Astrocyte (in vitro differentiated cells and primary cell): ENCODE results near the gene BCAR1. TPM values are rescaled to one million over a fixed set of nuclear protein-coding genes. Genes with fewer than 3 reads are reported as not detected.

Experiments used
- DNase-seq: peaks from one replicate; pipeline ENCODE4 v3.0.0-alpha.2; 2010; ENCODE audit warnings: low read depth
- FAIRE-seq: peaks from 2 replicates; lab custom pipeline; 2011; peaks lifted over from hg19 to GRCh38; lab: Jason Lieb, UNC
- H2AFZ ChIP-seq: 2 replicates; pipeline ENCODE4 v1.6.0; 2012; ENCODE audit warnings: low read depth, low read length, inconsistent platforms
- H3K27ac ChIP-seq: 2 replicates; pipeline ENCODE4 v1.5.1; 2011; ENCODE audit warnings: low read depth, low read length, inconsistent platforms
- H3K27me3 ChIP-seq: 2 replicates; pipeline ENCODE4 v1.6.0; 2011; ENCODE audit warnings: low read length, inconsistent platforms; ENCODE audit not compliant: insufficient read depth
- H3K36me3 ChIP-seq: 2 replicates; pipeline ENCODE4 v1.5.1; 2011; ENCODE audit warnings: low read length, inconsistent platforms; ENCODE audit not compliant: insufficient read depth
- H3K4me1 ChIP-seq: 2 replicates; pipeline ENCODE4 v1.5.1; 2011; ENCODE audit warnings: low read length, inconsistent platforms; ENCODE audit not compliant: insufficient read depth
- H3K4me2 ChIP-seq: 2 replicates; pipeline ENCODE4 v1.6.0; 2012; ENCODE audit warnings: low read length, inconsistent platforms
- H3K4me3 ChIP-seq: 2 replicates; pipeline ENCODE4 v1.5.1; 2011; ENCODE audit warnings: low read depth, mild to moderate bottlenecking, low read length, inconsistent platforms; ENCODE audit not compliant: insufficient read depth
- H3K79me2 ChIP-seq: 2 replicates; pipeline ENCODE4 v1.6.0; 2012; ENCODE audit warnings: mild to moderate bottlenecking, low read length, inconsistent platforms; ENCODE audit not compliant: insufficient read depth
- H3K9ac ChIP-seq: 2 replicates; pipeline ENCODE4 v1.6.0; 2012; ENCODE audit warnings: mild to moderate bottlenecking, low read length, inconsistent platforms
- H3K9me3 ChIP-seq: 2 replicates; pipeline ENCODE4 v1.5.1; 2012; ENCODE audit warnings: low read depth, mild to moderate bottlenecking, low read length, inconsistent platforms; ENCODE audit not compliant: insufficient read depth
- H4K20me1 ChIP-seq: 2 replicates; pipeline ENCODE4 v1.6.0; 2012; ENCODE audit warnings: low read length, inconsistent platforms; ENCODE audit not compliant: insufficient read depth
- H3K27ac Mint-ChIP-seq: one replicate; pipeline ENCODE4 v1.8.0; 2021; ENCODE audit warnings: mild to moderate bottlenecking, mixed read lengths; ENCODE audit not compliant: unreplicated experiment
- H3K27me3 Mint-ChIP-seq: one replicate; pipeline ENCODE4 v1.8.0; 2021; ENCODE audit warnings: low read depth, mixed read lengths; ENCODE audit not compliant: unreplicated experiment
- H3K36me3 Mint-ChIP-seq: one replicate; pipeline ENCODE4 v1.8.0; 2021; ENCODE audit warnings: low read depth, mixed read lengths; ENCODE audit not compliant: unreplicated experiment
- H3K4me1 Mint-ChIP-seq: one replicate; pipeline ENCODE4 v1.8.0; 2021; ENCODE audit warnings: low read depth, mixed read lengths; ENCODE audit not compliant: unreplicated experiment
- H3K4me3 Mint-ChIP-seq: one replicate; pipeline ENCODE4 v1.8.0; 2021; ENCODE audit warnings: mild to moderate bottlenecking, moderate library complexity, mixed read lengths; ENCODE audit not compliant: unreplicated experiment
- H3K9me3 Mint-ChIP-seq: one replicate; pipeline ENCODE4 v1.8.0; 2021; ENCODE audit warnings: mild to moderate bottlenecking, mixed read lengths; ENCODE audit not compliant: unreplicated experiment
- CTCF ChIP-seq: IDR thresholded peaks from 2 replicates; pipeline ENCODE4 v1.5.1; 2011; ENCODE audit warnings: low read depth, mild to moderate bottlenecking, inconsistent platforms, low read length, moderate library complexity; ENCODE audit not compliant: insufficient read depth
- EZH2 ChIP-seq: IDR thresholded peaks from 2 replicates; pipeline ENCODE4 v1.6.1; 2012; ENCODE audit warnings: mild to moderate bottlenecking, low read length, inconsistent platforms; ENCODE audit not compliant: insufficient read depth
- total RNA-seq: library from RNA; stranded (reverse); gene quantifications from 2 replicates; pipeline ENCODE4 v1.2.1, GENCODE V29; 2021

BCAR1 gene
- total RNA-seq, 1 donor from 2014 or later: 296 TPM

DNA sequence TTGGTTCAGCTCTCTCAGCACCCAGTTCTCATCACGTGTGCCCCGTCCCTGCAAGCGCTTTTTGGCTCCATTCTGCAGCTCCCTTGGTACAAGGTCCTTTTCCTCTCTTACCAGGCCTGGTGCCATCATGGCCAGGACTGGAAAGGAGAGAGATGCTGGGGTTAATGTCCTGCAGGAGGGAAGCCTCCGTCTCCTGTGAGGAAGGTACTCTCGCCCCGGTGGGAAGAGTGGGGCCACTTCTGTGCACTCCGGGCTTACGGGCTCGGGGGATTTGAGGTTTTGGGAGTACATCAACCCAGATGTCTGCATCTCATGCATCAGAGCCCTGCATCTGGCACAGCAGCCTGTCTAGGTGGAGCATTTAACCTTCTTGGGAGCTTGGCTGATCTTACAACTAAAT, 54.6 kb downstream of the BCAR1 start:
- Mint-ChIP-seq H3K4me1 (no peaks in the 10 kb centered on the region), H3K4me3 (no peak overlapping the region), H3K36me3 (no peaks in the 10 kb centered on the region), H3K9me3 (peaks cover 24% of the 10 kb centered on the region), H3K27me3 (peaks cover 15% of the 10 kb centered on the region), H3K27ac (no peak overlapping the region)
- Histone ChIP-seq H3K4me3 (no peak overlapping the region), H3K27me3 (no peaks in the 10 kb centered on the region), H2AFZ (no peak overlapping the region), H3K9me3 (no peaks in the 10 kb centered on the region), H3K4me2 (no peak overlapping the region), H3K36me3 (no peaks in the 10 kb centered on the region), H4K20me1 (no peaks in the 10 kb centered on the region), H3K9ac (no peak overlapping the region), H3K27ac (no peak overlapping the region), H3K4me1 (no peaks in the 10 kb centered on the region), H3K79me2 (no peaks in the 10 kb centered on the region)
- no peak for FAIRE-seq
- DNase-seq: no peak
- TF ChIP-seq CTCF (no peak), EZH2 (no peak)

GRCh38 chr16:75195811-75196790, 55.3 kb downstream of the BCAR1 start:
- H3K4me2 ChIP-seq: no peak overlapping the region
- TF ChIP-seq CTCF (no peak), EZH2 (no peak)
- no peak for DNase-seq
- Mint-ChIP-seq H3K4me1 (no peaks in the 10 kb centered on the region), H3K4me3 (no peak overlapping the region), H3K27me3 (peaks cover 15% of the 10 kb centered on the region), H3K27ac (no peak overlapping the region), H3K36me3 (no peaks in the 10 kb centered on the region), H3K9me3 (peaks cover 24% of the 10 kb centered on the region)
- no peaks in the 10 kb centered on the region for H3K4me1 ChIP-seq
- H3K27me3 ChIP-seq: no peaks in the 10 kb centered on the region
- H3K9ac ChIP-seq: no peak overlapping the region
- no peaks in the 10 kb centered on the region for H4K20me1 ChIP-seq
- no peaks in the 10 kb centered on the region for H3K79me2 ChIP-seq
- H3K4me3 ChIP-seq: no peak overlapping the region
- H3K27ac ChIP-seq: no peak overlapping the region
- no peaks in the 10 kb centered on the region for H3K36me3 ChIP-seq
- H3K9me3 ChIP-seq: no peaks in the 10 kb centered on the region
- H2AFZ ChIP-seq: no peak overlapping the region
- no peak for FAIRE-seq
